CD4-positive, alpha-beta T cell (primary cell): ENCODE measurements around the gene KANK4. TPM values are rescaled to one million over a fixed set of nuclear protein-coding genes. Genes with fewer than 3 reads are reported as not detected.
A peak's percentile ranks its signal among the peaks of the same experiment; 100 is the strongest.

ENCODE experiments used
- ATAC-seq: fragments of 200-7000 bp; cut with Tn5 transposase; one replicate; pipeline ENCODE4 v1.10.0; 2022; ENCODE audit warnings: mild to moderate bottlenecking; ENCODE audit not compliant: poor library complexity
- CTCF ChIA-PET: fragments of 350-600 bp; sonication (Branson Sonifier 250); formaldehyde crosslinking; loops from one replicate; lab custom pipeline; 2021; ENCODE audit warnings: antibody characterized with exemption, inconsistent platforms; lab: Charles Lee
- POLR2A ChIA-PET: fragments of 350-600 bp; sonication (Branson Sonifier 250); formaldehyde crosslinking; loops from one replicate; lab custom pipeline; 2021; ENCODE audit warnings: antibody characterized with exemption, inconsistent platforms; lab: Charles Lee
- DNase-seq, 14 experiments: peaks; one replicate each; pipeline ENCODE4 v3.0.0-alpha.2; 2013 to 2020; ENCODE audit warnings: mixed read lengths in 2 of 14
- H3K27ac ChIP-seq, 2 donors: one replicate each; pipeline versions ENCODE4 v1.5.1 to v1.7.0; 2013; ENCODE audit warnings: low read length in 2 of 2, low read depth in 1 of 2, mild to moderate bottlenecking in 1 of 2
- H3K27me3 ChIP-seq, 2 experiments: 1 replicate in 1 of 2; 2 replicates in 1 of 2; pipeline versions ENCODE4 v1.6.1 to v1.7.0; 2013; ENCODE audit warnings: low read length in 2 of 2, control low read depth in 1 of 2, mild to moderate bottlenecking in 1 of 2, moderate library complexity in 1 of 2; ENCODE audit not compliant: insufficient read depth in 2 of 2, control insufficient read depth in 1 of 2
- H3K36me3 ChIP-seq: one replicate; pipeline ENCODE4 v1.6.1; 2013; ENCODE audit warnings: low read length, control low read depth; ENCODE audit not compliant: insufficient read depth
- H3K4me1 ChIP-seq: one replicate; pipeline ENCODE4 v1.6.1; 2013; ENCODE audit warnings: low read length, control low read depth; ENCODE audit not compliant: insufficient read depth
- H3K4me3 ChIP-seq: one replicate; pipeline ENCODE4 v1.5.1; 2013; ENCODE audit warnings: mild to moderate bottlenecking, low read length, moderate library complexity
- H3K9me3 ChIP-seq, 2 experiments: 1 replicate in 1 of 2; 2 replicates in 1 of 2; pipeline versions ENCODE4 v1.6.1 to v1.7.0; 2013; ENCODE audit warnings: low read length in 2 of 2, mild to moderate bottlenecking in 2 of 2, control low read depth in 1 of 2, moderate library complexity in 1 of 2; ENCODE audit not compliant: control insufficient read depth in 1 of 2, insufficient read depth in 1 of 2
- H3K27ac Mint-ChIP-seq: one replicate; pipeline ENCODE4 v1.8.0; 2020; ENCODE audit warnings: mixed read lengths
- H3K27me3 Mint-ChIP-seq: one replicate; pipeline ENCODE4 v1.8.0; 2021; ENCODE audit warnings: mixed read lengths
- H3K36me3 Mint-ChIP-seq: one replicate; pipeline ENCODE4 v1.8.0; 2021; ENCODE audit warnings: low read depth, mixed read lengths
- H3K4me1 Mint-ChIP-seq: one replicate; pipeline ENCODE4 v1.8.0; 2021; ENCODE audit warnings: low read depth, mixed read lengths
- H3K4me3 Mint-ChIP-seq: one replicate; pipeline ENCODE4 v1.8.0; 2020; ENCODE audit warnings: mild to moderate bottlenecking, mixed read lengths
- H3K9me3 Mint-ChIP-seq: one replicate; pipeline ENCODE4 v1.8.0; 2020; ENCODE audit warnings: mixed read lengths
- intact Hi-C, 2 experiments: fragments of 100-400 bp; cut with DNase I in 1 of 2; cut with micrococcal nuclease in 1 of 2; formaldehyde crosslinking; loops; one replicate each; pipeline versions ENCODE4 v1.15.1 to v1.9.0; 2023 to 2025; cut with DNase I, micrococcal nuclease
- total RNA-seq, 174 experiments: library from RNA in 2 of 174; stranded (reverse) in 2 of 174; gene quantifications; one replicate each; pipeline ENCODE4 v1.2.3 and lab custom pipeline; 2021 to 2026
- TF ChIP-seq, protein P1 (sequence below): fragments of 200-600 bp; IDR thresholded peaks from one replicate; pipeline ENCODE4 v1.8.0; 2022; ENCODE audit warnings: antibody characterized with exemption, mild to moderate bottlenecking

KANK4 gene
- total RNA-seq, 2 experiments from 2014 or later = not detected

- peaks cover 7% of the 10 kb centered on the region for H3K9me3 Mint-ChIP-seq
- H3K4me3 ChIP-seq = no peak overlapping the region
- DNase-seq = no peak
- no peaks in the 10 kb centered on the region for H3K27me3 Mint-ChIP-seq
- no peak for ATAC-seq
- peaks cover 23% of the 10 kb centered on the region for H3K4me1 Mint-ChIP-seq
- no peaks in the 10 kb centered on the region for H3K27me3 ChIP-seq
- intact Hi-C loops = no loop called here
- POLR2A ChIA-PET = no interaction called here
- TF ChIP-seq, protein P1, sequence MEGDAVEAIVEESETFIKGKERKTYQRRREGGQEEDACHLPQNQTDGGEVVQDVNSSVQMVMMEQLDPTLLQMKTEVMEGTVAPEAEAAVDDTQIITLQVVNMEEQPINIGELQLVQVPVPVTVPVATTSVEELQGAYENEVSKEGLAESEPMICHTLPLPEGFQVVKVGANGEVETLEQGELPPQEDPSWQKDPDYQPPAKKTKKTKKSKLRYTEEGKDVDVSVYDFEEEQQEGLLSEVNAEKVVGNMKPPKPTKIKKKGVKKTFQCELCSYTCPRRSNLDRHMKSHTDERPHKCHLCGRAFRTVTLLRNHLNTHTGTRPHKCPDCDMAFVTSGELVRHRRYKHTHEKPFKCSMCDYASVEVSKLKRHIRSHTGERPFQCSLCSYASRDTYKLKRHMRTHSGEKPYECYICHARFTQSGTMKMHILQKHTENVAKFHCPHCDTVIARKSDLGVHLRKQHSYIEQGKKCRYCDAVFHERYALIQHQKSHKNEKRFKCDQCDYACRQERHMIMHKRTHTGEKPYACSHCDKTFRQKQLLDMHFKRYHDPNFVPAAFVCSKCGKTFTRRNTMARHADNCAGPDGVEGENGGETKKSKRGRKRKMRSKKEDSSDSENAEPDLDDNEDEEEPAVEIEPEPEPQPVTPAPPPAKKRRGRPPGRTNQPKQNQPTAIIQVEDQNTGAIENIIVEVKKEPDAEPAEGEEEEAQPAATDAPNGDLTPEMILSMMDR = no peak
- peaks cover 19% of the 10 kb centered on the region for H3K4me1 ChIP-seq
- no peak overlapping the region for H3K27ac ChIP-seq
- no peaks in the 10 kb centered on the region for H3K36me3 ChIP-seq
- no peak overlapping the region for H3K27ac Mint-ChIP-seq
- H3K36me3 Mint-ChIP-seq = no peaks in the 10 kb centered on the region
- H3K4me3 Mint-ChIP-seq = no peak overlapping the region
- CTCF ChIA-PET = no interaction called here
- peaks cover 0 to 9% of the 10 kb centered on the region in 2 experiments for H3K9me3 ChIP-seq
Observed at GRCh38 chr1:62276791-62277190, 42.4 kb downstream of the KANK4 start.

GRCh38 chr1:62274496-62275485, 44.4 kb downstream of the KANK4 start:
- H3K9me3 ChIP-seq = peaks cover 0 to 9% of the 10 kb centered on the region in 2 experiments
- ChIA-PET CTCF (no interaction called here), POLR2A (interaction anchor here (2.7 kb wide), 1 partner anchor 161 kb away, joined by 12 read pairs; no protein-coding TSS in a partner anchor)
- intact Hi-C loops = loop anchor here in 1 of 2 experiments (5.0 kb wide), 2 partner anchors 163 to 513 kb away; partner anchors contain the start of gene USP1
- no peak overlapping the region for H3K27ac Mint-ChIP-seq
- H3K4me1 ChIP-seq = peaks cover 27% of the 10 kb centered on the region
- H3K4me1 Mint-ChIP-seq = peaks cover 37% of the 10 kb centered on the region
- H3K27ac ChIP-seq = no peak overlapping the region
- H3K4me3 ChIP-seq = no peak overlapping the region
- H3K36me3 Mint-ChIP-seq = no peaks in the 10 kb centered on the region
- H3K36me3 ChIP-seq = no peaks in the 10 kb centered on the region
- DNase-seq = no peak
- H3K27me3 Mint-ChIP-seq = no peaks in the 10 kb centered on the region
- no peak overlapping the region for H3K4me3 Mint-ChIP-seq
- TF ChIP-seq, protein P1 = no peak
- H3K9me3 Mint-ChIP-seq = peaks cover 3% of the 10 kb centered on the region
- no peak for ATAC-seq
- H3K27me3 ChIP-seq = no peaks in the 10 kb centered on the region

GRCh38 chr1:62273953-62274352, 45.3 kb downstream of the KANK4 start:
- Mint-ChIP-seq H3K36me3 (no peaks in the 10 kb centered on the region), H3K4me3 (no peak overlapping the region), H3K27me3 (no peaks in the 10 kb centered on the region), H3K9me3 (peaks cover 3% of the 10 kb centered on the region), H3K4me1 (peaks cover 37% of the 10 kb centered on the region), H3K27ac (peak overlapping the region; percentile 87)
- Histone ChIP-seq H3K9me3 (peaks cover 0 to 9% of the 10 kb centered on the region in 2 experiments), H3K4me1 (peaks cover 27% of the 10 kb centered on the region), H3K27ac (no peak overlapping the region), H3K36me3 (no peaks in the 10 kb centered on the region), H3K4me3 (no peak overlapping the region), H3K27me3 (no peaks in the 10 kb centered on the region)
- ATAC-seq = no peak
- TF ChIP-seq, protein P1 = no peak
- ChIA-PET POLR2A (interaction anchor here (2.7 kb wide), 1 partner anchor 162 kb away, joined by 12 read pairs; no protein-coding TSS in a partner anchor), CTCF (no interaction called here)
- DNase-seq = no peak
- intact Hi-C loops = loop anchor here in 1 of 2 experiments (5.0 kb wide), 2 partner anchors 163 to 513 kb away; partner anchors contain the start of gene USP1
